IMR-90 (cell line): ENCODE data around the gene MAEA. TPM values are rescaled to one million over a fixed set of nuclear protein-coding genes. Genes with fewer than 3 reads are reported as not detected.

Source experiments
- ATAC-seq: fragments of 200-7000 bp; cut with Tn5 transposase; 2 replicates; pipeline ENCODE4 v1.9.1; 2020; ENCODE audit warnings: low read depth, mild to moderate bottlenecking, moderate library complexity
- BruUV-seq: library from RNA; stranded (reverse); fragments of 400-500 nt; replicated peaks from 2 replicates; lab custom pipeline; 2021; lab: Mats Ljungman, UMichigan
- CTCF ChIA-PET: fragments of 300-600 bp; formaldehyde crosslinking; extraction: SDS; loops from one replicate; lab custom pipeline; 2021; ENCODE audit warnings: antibody characterized with exemption; lab: Yijun Ruan, JAX
- POLR2A ChIA-PET: fragments of 300-600 bp; sonication (Branson Sonifier 250); formaldehyde crosslinking; loops from one replicate; lab custom pipeline; 2022; ENCODE audit warnings: antibody characterized with exemption; ENCODE audit not compliant: unreplicated experiment; lab: Charles Lee
- DNase-seq: peaks from one replicate; pipeline ENCODE4 v3.0.0; 2013
- H2AFZ ChIP-seq: replicated peaks from 2 replicates; pipeline ENCODE3; 2013; ENCODE audit warnings: low read length, mild to moderate bottlenecking; ENCODE audit not compliant: poor library complexity
- H2AK5ac ChIP-seq: 2 replicates; pipeline ENCODE4 v1.6.1; 2013; ENCODE audit warnings: low read depth, low read length, inconsistent platforms
- H2AK9ac ChIP-seq: replicated peaks from 2 replicates; pipeline ENCODE3; 2013; ENCODE audit warnings: mild to moderate bottlenecking, low read depth, low read length, moderate library complexity; ENCODE audit not compliant: poor library complexity
- H2BK120ac ChIP-seq: 2 replicates; pipeline ENCODE4 v1.6.1; 2013; ENCODE audit warnings: low read depth, low read length, inconsistent platforms
- H2BK15ac ChIP-seq: 3 replicates; pipeline ENCODE4 v1.6.1; 2013; ENCODE audit warnings: low read depth, low read length, inconsistent platforms
- H2BK20ac ChIP-seq: 2 replicates; pipeline ENCODE4 v1.6.1; 2013; ENCODE audit warnings: low read depth, mild to moderate bottlenecking, inconsistent platforms, low read length, moderate library complexity
- H2BK5ac ChIP-seq: 2 replicates; pipeline ENCODE4 v1.6.1; 2013; ENCODE audit warnings: mild to moderate bottlenecking, low read depth, low read length, inconsistent platforms; ENCODE audit not compliant: poor library complexity, severe bottlenecking
- H3K14ac ChIP-seq: replicated peaks from 2 replicates; pipeline ENCODE4 v1.6.1; 2013; ENCODE audit warnings: low read depth, low read length, inconsistent platforms
- H3K18ac ChIP-seq: 2 replicates; pipeline ENCODE4 v1.6.1; 2013; ENCODE audit warnings: low read depth, low read length, control low read depth
- H3K23ac ChIP-seq: 2 replicates; pipeline ENCODE4 v1.6.1; 2013; ENCODE audit warnings: low read depth, low read length, inconsistent platforms
- H3K27ac ChIP-seq: 2 replicates; pipeline ENCODE4 v1.5.1; 2013; ENCODE audit warnings: mild to moderate bottlenecking, control low read depth, low read length; ENCODE audit not compliant: insufficient read depth
- H3K27me3 ChIP-seq: 2 replicates; pipeline ENCODE4 v1.6.1; 2013; ENCODE audit warnings: low read length; ENCODE audit not compliant: control insufficient read depth, insufficient read depth
- H3K36me3 ChIP-seq: 2 replicates; pipeline ENCODE4 v1.6.1; 2013; ENCODE audit warnings: low read length, mixed read lengths; ENCODE audit not compliant: control insufficient read depth, insufficient read depth
- H3K4ac ChIP-seq: 2 replicates; pipeline ENCODE4 v1.6.1; 2013; ENCODE audit warnings: low read depth, low read length, inconsistent platforms
- H3K4me1 ChIP-seq: 2 replicates; pipeline ENCODE4 v1.6.1; 2013; ENCODE audit warnings: low read length, mixed read lengths; ENCODE audit not compliant: control insufficient read depth, insufficient read depth
- H3K4me2 ChIP-seq: 2 replicates; pipeline ENCODE4 v1.6.1; 2013; ENCODE audit warnings: low read depth, mild to moderate bottlenecking, control low read depth, low read length, moderate library complexity
- H3K4me3 ChIP-seq: 2 replicates; pipeline ENCODE4 v1.5.1; 2013; ENCODE audit warnings: low read depth, mild to moderate bottlenecking, control low read depth, low read length, moderate library complexity; ENCODE audit not compliant: insufficient read depth
- H3K56ac ChIP-seq: 2 replicates; pipeline ENCODE4 v1.6.1; 2013; ENCODE audit warnings: low read length, inconsistent platforms; ENCODE audit not compliant: insufficient read depth; ENCODE audit errors: extremely low read depth
- H3K79me1 ChIP-seq, 2 experiments: 2 replicates each; pipeline ENCODE4 v1.6.1; 2013; ENCODE audit warnings: low read length in 2 of 2, inconsistent platforms in 1 of 2, low read depth in 1 of 2
- H3K9ac ChIP-seq: 2 replicates; pipeline ENCODE4 v1.6.1; 2013; ENCODE audit warnings: low read depth, low read length, control low read depth
- H3K9me1 ChIP-seq: 2 replicates; pipeline ENCODE4 v1.6.1; 2013; ENCODE audit warnings: low read length, inconsistent platforms; ENCODE audit not compliant: insufficient read depth
- H3K9me3 ChIP-seq: 2 replicates; pipeline ENCODE4 v1.6.1; 2013; ENCODE audit warnings: low read length; ENCODE audit not compliant: control insufficient read depth, insufficient read depth
- H4K20me1 ChIP-seq: 2 replicates; pipeline ENCODE4 v1.6.1; 2013; ENCODE audit warnings: low read length, inconsistent platforms; ENCODE audit not compliant: insufficient read depth
- H4K5ac ChIP-seq: 2 replicates; pipeline ENCODE4 v1.6.1; 2013; ENCODE audit warnings: mild to moderate bottlenecking, low read depth, low read length, control low read depth
- H4K8ac ChIP-seq, 2 experiments: 2 replicates each; pipeline ENCODE4 v1.6.1; 2013; ENCODE audit warnings: low read depth in 2 of 2, low read length in 2 of 2, control low read depth in 1 of 2, inconsistent platforms in 1 of 2
- H4K91ac ChIP-seq: 2 replicates; pipeline ENCODE4 v1.6.1; 2013; ENCODE audit warnings: low read depth, low read length, inconsistent platforms; ENCODE audit not compliant: insufficient read depth
- CEBPB ChIP-seq: IDR thresholded peaks from 2 replicates; pipeline ENCODE4 v1.6.1; 2012; ENCODE audit warnings: low read depth, low read length, improper control_type of control experiment
- CHD1 ChIP-seq: IDR thresholded peaks from 2 replicates; pipeline ENCODE4 v1.6.1; 2012; ENCODE audit warnings: low read depth, low read length, improper control_type of control experiment
- ELK1 ChIP-seq: fragments of 150-350 bp; IDR thresholded peaks from 2 replicates; pipeline ENCODE4 v1.6.1; 2016; ENCODE audit warnings: low read depth, mild to moderate bottlenecking, low read length, moderate library complexity, borderline replicate concordance
- MXI1 ChIP-seq: IDR thresholded peaks from 2 replicates; pipeline ENCODE4 v1.6.1; 2012; ENCODE audit warnings: low read depth, mild to moderate bottlenecking, low read length, moderate library complexity, borderline replicate concordance
- RCOR1 ChIP-seq: IDR thresholded peaks from 2 replicates; pipeline ENCODE4 v1.6.1; 2012; ENCODE audit warnings: mild to moderate bottlenecking, low read length, improper control_type of control experiment; ENCODE audit not compliant: insufficient replicate concordance
- RFX5 ChIP-seq: IDR thresholded peaks from 2 replicates; pipeline ENCODE4 v1.8.0; 2012; ENCODE audit warnings: low read depth, mild to moderate bottlenecking, low read length, moderate library complexity
- USF2 ChIP-seq: fragments of 150-350 bp; IDR thresholded peaks from 2 replicates; pipeline ENCODE4 v1.6.1; 2017; ENCODE audit warnings: mild to moderate bottlenecking, antibody characterized with exemption, low read length, low read depth
- WGBS, 2 experiments: methylation state at CpG; one replicate each; pipeline versions ENCODE4 v1.1.5 to v1.1.7; 2013; ENCODE audit warnings: missing lambda C conversion rate in 2 of 2; ENCODE audit not compliant: insufficient read length in 1 of 2; ENCODE audit errors: extremely low coverage in 2 of 2; 5-methylcytosine and 5-hydroxymethylcytosine counted together
- dilution Hi-C: fragments of 300-500 bp; cut with HindIII; formaldehyde crosslinking; loops from one replicate; pipeline ENCODE4 v1.14.3; 2018; ENCODE audit warnings: low sequenced_read_pairs; ENCODE audit not compliant: unreplicated experiment
- in situ Hi-C: fragments of 300-500 bp; cut with MboI; formaldehyde crosslinking; loops from 3 replicates; pipeline ENCODE4 v1.14.3; 2019; ENCODE audit warnings: low sequenced_read_pairs, inconsistent platforms, mixed read lengths
- intact Hi-C: fragments of 100-400 bp; cut with micrococcal nuclease; formaldehyde crosslinking; loops from 2 replicates; pipeline ENCODE4 v1.10.0; 2022
- polyA plus RNA-seq, 3 experiments: library from polyadenylated mRNA; depleted of rRNA; stranded (reverse); fragments of >200 nt; gene quantifications; 2 replicates each; pipeline ENCODE4 v1.2.3, GENCODE V29; 2012; ENCODE audit warnings: low replicate concordance in 1 of 3
- total RNA-seq: library from RNA; depleted of rRNA; stranded (reverse); fragments of >200 nt; gene quantifications from 2 replicates; pipeline ENCODE4 v1.2.3, GENCODE V29; 2012

Gene MAEA
- total and polyA plus RNA-seq, 2 of the 4 experiments (the other 2 are of a cell fraction), result 61.5 to 108 TPM

GRCh38 chr4:1376391-1376840 lies 86.7 kb downstream of the MAEA start:
- H4K20me1 ChIP-seq, result no peaks in the 10 kb centered on the region
- H3K23ac ChIP-seq, result no peak overlapping the region
- no peak overlapping the region for H3K4me2 ChIP-seq
- TF ChIP-seq MXI1 (no peak), RFX5 (no peak), CHD1 (no peak), CEBPB (no peak), RCOR1 (no peak), ELK1 (no peak), USF2 (no peak)
- dilution Hi-C loops (no loop called here), intact Hi-C loops (no loop called here), in situ Hi-C loops (no loop called here)
- H3K4me1 ChIP-seq, result no peaks in the 10 kb centered on the region
- no peaks in the 10 kb centered on the region for H3K9me1 ChIP-seq
- no peak overlapping the region for H2AK5ac ChIP-seq
- H3K4ac ChIP-seq, result no peak overlapping the region
- H3K56ac ChIP-seq, result no peak overlapping the region
- no peak overlapping the region for H2BK120ac ChIP-seq
- H3K36me3 ChIP-seq, result peaks cover 30% of the 10 kb centered on the region
- no peaks in the 10 kb centered on the region; the same call in 1 of the 2 replicates for H3K9me3 ChIP-seq
- no peak for ATAC-seq
- 90% methylated on average over 10 of the region's 23 CpGs; no CpG with 5 or more reads in 1 of the 2 experiments for WGBS, 2 experiments
- DNase-seq, result no peak
- no TSS peak for BruUV-seq
- H4K91ac ChIP-seq, result no peak overlapping the region
- no peak overlapping the region for H2BK5ac ChIP-seq
- no peak overlapping the region for H4K5ac ChIP-seq
- no peak overlapping the region for H2BK15ac ChIP-seq
- no peak overlapping the region for H2AK9ac ChIP-seq
- no peak overlapping the region for H4K8ac ChIP-seq
- no peak overlapping the region for H3K9ac ChIP-seq
- H2AFZ ChIP-seq, result no peak overlapping the region
- CTCF ChIA-PET, result no interaction called here
- H3K79me1 ChIP-seq, result no peaks in the 10 kb centered on the region
- H3K27me3 ChIP-seq, result no peaks in the 10 kb centered on the region
- POLR2A ChIA-PET, result no interaction called here
- H3K27ac ChIP-seq, result no peak overlapping the region
- no peak overlapping the region for H3K18ac ChIP-seq
- no peak overlapping the region for H2BK20ac ChIP-seq
- no peak overlapping the region for H3K4me3 ChIP-seq
- H3K14ac ChIP-seq, result no peak overlapping the region
